Sigmoid colon (tissue), 7 donors: ENCODE data around the gene LSG1. TPM values are rescaled to one million over a fixed set of nuclear protein-coding genes. Genes with fewer than 3 reads are reported as not detected.

Experiments used
- DNase-seq: peaks from one replicate; pipeline ENCODE4 v3.0.0-alpha.2; 2019
- H3K27ac ChIP-seq, 4 donors: fragments of 200-600 bp; sonication (generic); one replicate each; pipeline ENCODE4 v1.5.1; 2016 to 2019; ENCODE audit warnings: mild to moderate bottlenecking in 1 of 4
- H3K27me3 ChIP-seq, 3 donors: fragments of 200-600 bp; sonication (generic); one replicate each; pipeline ENCODE4 v1.5.1; 2019; ENCODE audit warnings: mild to moderate bottlenecking in 1 of 3
- H3K36me3 ChIP-seq, 4 donors: fragments of 200-600 bp; sonication (generic); one replicate each; pipeline ENCODE4 v1.5.1; 2016 to 2019
- H3K4me1 ChIP-seq, 4 donors: fragments of 200-600 bp; sonication (generic); one replicate each; pipeline ENCODE4 v1.5.1; 2017 to 2019
- H3K4me3 ChIP-seq, 4 donors: fragments of 200-600 bp; sonication (generic); one replicate each; pipeline ENCODE4 v1.5.1; 2017 to 2019; ENCODE audit warnings: mild to moderate bottlenecking in 2 of 4, moderate library complexity in 1 of 4
- H3K9me3 ChIP-seq, 4 donors: fragments of 200-600 bp in 3 of 4; sonication (generic) in 3 of 4; one replicate each; pipeline versions ENCODE4 v1.5.1 to v1.6.1; 2013 to 2019
- EP300 ChIP-seq, 4 donors: sonication (generic); formaldehyde crosslinking; IDR thresholded peaks; one replicate each; pipeline ENCODE4 v1.6.1; 2017; ENCODE audit warnings: antibody characterized with exemption in 4 of 4
- POLR2A ChIP-seq, 2 donors: fragments of 450-650 bp; IDR thresholded peaks; one replicate each; pipeline ENCODE4 v1.6.1; 2016; ENCODE audit warnings: antibody characterized with exemption in 2 of 2, mild to moderate bottlenecking in 2 of 2, moderate library complexity in 2 of 2
- POLR2AphosphoS5 ChIP-seq, 4 donors: sonication (generic); formaldehyde crosslinking; IDR thresholded peaks; one replicate each; pipeline ENCODE4 v1.6.1; 2017; ENCODE audit warnings: antibody characterized with exemption in 4 of 4
- WGBS, 2 donors: extraction: QIAGEN DNeasy Blood & Tissue Kit; methylation state at CpG; one replicate each; pipeline ENCODE4 v1.1.7; 2013; 5-methylcytosine and 5-hydroxymethylcytosine counted together
- intact Hi-C: fragments of 100-400 bp; cut with DNase I; formaldehyde crosslinking; loops from one replicate; pipeline ENCODE4 v1.15.1; 2023
- polyA plus RNA-seq, 3 donors: library from polyadenylated mRNA; stranded (reverse); fragments of 200-250 nt; gene quantifications; one replicate each; pipeline ENCODE4 v1.2.3, GENCODE V29; 2013
- total RNA-seq, 4 donors: library from RNA; depleted of rRNA; stranded (reverse); fragments of >200 nt; gene quantifications; one replicate each; pipeline ENCODE4 v1.1.0, GENCODE V29; 2016
- TF ChIP-seq, protein P1 (sequence below), 4 experiments: fragments of 450-650 bp in 3 of 4; fragments of 200-600 bp in 1 of 4; IDR thresholded peaks; one replicate each; pipeline ENCODE4 v1.5.1; 2016 to 2019; ENCODE audit warnings: antibody characterized with exemption in 4 of 4, mild to moderate bottlenecking in 3 of 4, moderate library complexity in 2 of 4
- donor health status: healthy with polysubstance abuse.
- donor health status: Bipolar disorder and iron deficiency.
- donor health status: healthy.

Gene LSG1
- total and polyA plus RNA-seq, 7 donors, result 6.0 to 32.4 (median 21.0) TPM

DNA sequence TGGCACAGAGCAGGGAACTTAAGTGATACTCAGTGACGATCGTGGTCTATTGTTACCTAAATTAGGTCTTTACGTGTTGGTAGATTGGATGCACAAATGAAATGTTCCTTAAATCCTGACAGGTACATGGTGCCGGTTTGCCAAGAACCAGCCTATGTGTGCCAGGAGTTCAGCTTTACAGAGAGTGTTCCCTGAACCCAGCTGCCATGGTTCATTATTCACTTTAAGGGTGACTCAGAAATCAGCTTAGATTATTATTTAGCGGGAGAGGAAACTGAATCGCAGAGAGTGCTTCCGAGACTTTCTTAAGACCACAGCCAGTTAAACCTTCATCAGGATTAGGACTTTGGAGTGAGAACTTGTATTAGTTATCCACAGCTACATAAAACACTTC is 35.2 kb upstream of the LSG1 start:
- DNase-seq, result no peak
- H3K9me3 ChIP-seq, result no peaks in the 10 kb centered on the region
- no peak overlapping the region for H3K27ac ChIP-seq
- H3K27me3 ChIP-seq, result no peaks in the 10 kb centered on the region
- no peaks in the 10 kb centered on the region for H3K4me1 ChIP-seq
- intact Hi-C loops, result no loop called here
- no peak for TF ChIP-seq POLR2A (IDR thresholded peaks at IDR 0.05)
- TF ChIP-seq POLR2AphosphoS5 (IDR thresholded peaks at IDR 0.05), result no peak
- TF ChIP-seq, protein P1, sequence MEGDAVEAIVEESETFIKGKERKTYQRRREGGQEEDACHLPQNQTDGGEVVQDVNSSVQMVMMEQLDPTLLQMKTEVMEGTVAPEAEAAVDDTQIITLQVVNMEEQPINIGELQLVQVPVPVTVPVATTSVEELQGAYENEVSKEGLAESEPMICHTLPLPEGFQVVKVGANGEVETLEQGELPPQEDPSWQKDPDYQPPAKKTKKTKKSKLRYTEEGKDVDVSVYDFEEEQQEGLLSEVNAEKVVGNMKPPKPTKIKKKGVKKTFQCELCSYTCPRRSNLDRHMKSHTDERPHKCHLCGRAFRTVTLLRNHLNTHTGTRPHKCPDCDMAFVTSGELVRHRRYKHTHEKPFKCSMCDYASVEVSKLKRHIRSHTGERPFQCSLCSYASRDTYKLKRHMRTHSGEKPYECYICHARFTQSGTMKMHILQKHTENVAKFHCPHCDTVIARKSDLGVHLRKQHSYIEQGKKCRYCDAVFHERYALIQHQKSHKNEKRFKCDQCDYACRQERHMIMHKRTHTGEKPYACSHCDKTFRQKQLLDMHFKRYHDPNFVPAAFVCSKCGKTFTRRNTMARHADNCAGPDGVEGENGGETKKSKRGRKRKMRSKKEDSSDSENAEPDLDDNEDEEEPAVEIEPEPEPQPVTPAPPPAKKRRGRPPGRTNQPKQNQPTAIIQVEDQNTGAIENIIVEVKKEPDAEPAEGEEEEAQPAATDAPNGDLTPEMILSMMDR (IDR thresholded peaks at IDR 0.05), result no peak
- TF ChIP-seq EP300 (IDR thresholded peaks at IDR 0.05), result no peak
- no peaks in the 10 kb centered on the region for H3K36me3 ChIP-seq
- 68 to 87% methylated on average over 7 of the region's 7 CpGs for WGBS, 2 donors
- H3K4me3 ChIP-seq, result no peak overlapping the region

- Histone ChIP-seq H3K4me3 (no peak overlapping the region), H3K36me3 (no peaks in the 10 kb centered on the region), H3K9me3 (no peaks in the 10 kb centered on the region), H3K27ac (no peak overlapping the region), H3K27me3 (no peaks in the 10 kb centered on the region), H3K4me1 (no peaks in the 10 kb centered on the region)
- no peak for DNase-seq
- intact Hi-C loops, result no loop called here
- 79 to 83% methylated on average over 11 of the region's 11 CpGs for WGBS, 2 donors
- TF ChIP-seq, protein P1 (IDR thresholded peaks at IDR 0.05), result no peak
These were observed 33.8 kb upstream of the LSG1 start for GRCh38 chr3:194705761-194706160.

- no peaks in the 10 kb centered on the region for H3K27me3 ChIP-seq
- 92% methylated on average over 8 of the region's 8 CpGs for WGBS, 2 donors
- H3K9me3 ChIP-seq, result no peaks in the 10 kb centered on the region
- no peaks in the 10 kb centered on the region for H3K4me1 ChIP-seq
- no peak for DNase-seq
- TF ChIP-seq EP300 (IDR thresholded peaks at IDR 0.05), result no peak
- TF ChIP-seq POLR2A (IDR thresholded peaks at IDR 0.05), result no peak
- TF ChIP-seq, protein P1 (IDR thresholded peaks at IDR 0.05), result no peak
- no peak for TF ChIP-seq POLR2AphosphoS5 (IDR thresholded peaks at IDR 0.05)
- H3K4me3 ChIP-seq, result no peak overlapping the region
- intact Hi-C loops, result no loop called here
- H3K36me3 ChIP-seq, result no peaks in the 10 kb centered on the region
- no peak overlapping the region for H3K27ac ChIP-seq
These were observed 33.2 kb upstream of the LSG1 start for GRCh38 chr3:194705227-194705626.

DNA sequence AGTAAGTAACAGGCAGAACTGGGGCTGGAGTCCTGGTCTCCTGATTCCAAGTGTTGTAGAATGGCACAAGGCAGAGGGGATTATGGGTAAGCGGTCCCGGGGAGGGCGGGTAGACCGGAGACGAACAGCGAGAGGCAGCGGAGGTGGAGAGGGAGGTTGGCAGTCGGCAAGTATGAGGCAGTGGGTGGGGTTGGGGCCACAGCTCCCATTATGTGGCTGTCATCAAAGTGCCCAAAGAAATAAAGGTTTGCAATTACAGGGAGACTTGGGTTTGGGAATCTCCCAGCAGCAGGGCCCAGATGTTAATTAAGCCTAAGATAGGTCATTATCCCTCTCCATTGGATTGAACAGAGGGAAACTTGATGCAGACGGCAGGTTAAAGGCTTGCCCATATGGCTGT is 30.6 kb upstream of the LSG1 start:
- TF ChIP-seq POLR2AphosphoS5 (IDR thresholded peaks at IDR 0.05) (no peak), EP300 (IDR thresholded peaks at IDR 0.05) (no peak), POLR2A (IDR thresholded peaks at IDR 0.05) (no peak)
- TF ChIP-seq, protein P1 (IDR thresholded peaks at IDR 0.05), result no peak
- intact Hi-C loops, result no loop called here

DNA sequence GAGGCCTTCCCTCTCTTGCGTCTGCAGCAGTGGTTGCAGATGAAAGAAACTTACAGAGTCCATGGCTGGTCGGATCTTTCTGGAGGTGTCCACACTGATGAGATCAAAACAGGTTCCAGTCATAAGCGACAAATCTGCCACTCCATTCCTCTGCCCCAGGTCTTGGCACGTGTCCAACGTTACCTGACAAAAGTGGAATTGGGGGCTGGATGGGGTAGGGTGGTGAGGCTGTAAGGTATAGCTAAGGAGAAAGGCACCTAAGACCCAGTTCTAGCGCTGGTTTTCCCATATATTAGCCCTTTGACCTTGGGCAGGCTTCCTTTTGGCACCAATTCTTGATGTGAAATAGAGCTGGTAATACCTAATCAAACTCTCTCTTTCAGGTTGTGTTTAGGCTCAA is 24.7 kb upstream of the LSG1 start:
- H3K4me1 ChIP-seq, result no peaks in the 10 kb centered on the region
- no peaks in the 10 kb centered on the region for H3K27me3 ChIP-seq
- DNase-seq, result no peak
- TF ChIP-seq POLR2A (IDR thresholded peaks at IDR 0.05) (no peak), POLR2AphosphoS5 (IDR thresholded peaks at IDR 0.05) (no peak), EP300 (IDR thresholded peaks at IDR 0.05) (no peak)
- TF ChIP-seq, protein P1 (IDR thresholded peaks at IDR 0.05), result no peak
- intact Hi-C loops, result loop anchor here (10.0 kb wide), 1 partner anchor 258 kb away; no protein-coding TSS in a partner anchor
- no peak overlapping the region for H3K4me3 ChIP-seq
- peaks cover 0 to 4% (median 1%) of the 10 kb centered on the region in 4 donors for H3K9me3 ChIP-seq
- no peaks in the 10 kb centered on the region for H3K36me3 ChIP-seq
- 58 to 78% methylated on average over 6 of the region's 6 CpGs for WGBS, 2 donors
- H3K27ac ChIP-seq, result no peak overlapping the region

More for the DNA sequence above, 30.6 kb upstream of the LSG1 start:
- Histone ChIP-seq H3K27ac (no peak overlapping the region), H3K9me3 (peaks cover 0 to 4% (median 1%) of the 10 kb centered on the region in 4 donors), H3K4me3 (no peak overlapping the region), H3K36me3 (no peaks in the 10 kb centered on the region), H3K4me1 (no peaks in the 10 kb centered on the region), H3K27me3 (no peaks in the 10 kb centered on the region)
- DNase-seq, result no peak
- WGBS, 2 donors, result 93 to 98% methylated on average over 9 of the region's 9 CpGs
